AG04449 (cell line): ENCODE results near the gene PTPRG.

Experiments used
- CTCF ChIA-PET: fragments of 350-600 bp; formaldehyde crosslinking; extraction: SDS; loops from one replicate; lab custom pipeline; 2021; ENCODE audit warnings: antibody characterized with exemption; lab: Yijun Ruan, JAX
- POLR2A ChIA-PET: fragments of 400-600, 350-600 bp; formaldehyde crosslinking; extraction: SDS; loops from one replicate; lab custom pipeline; 2020; ENCODE audit warnings: antibody characterized with exemption, inconsistent platforms; lab: Yijun Ruan, JAX
- DNase-seq: peaks from one replicate; pipeline ENCODE4 v3.0.0-alpha.2; 2010; ENCODE audit warnings: low read depth, low spot score
- H3K4me3 ChIP-seq: 2 replicates; pipeline ENCODE4 v1.5.1; 2011; ENCODE audit warnings: low read depth, mild to moderate bottlenecking, control low read depth, low read length
- CTCF ChIP-seq: IDR thresholded peaks from one replicate; pipeline ENCODE4 v1.5.1; 2011; ENCODE audit warnings: mild to moderate bottlenecking, moderate library complexity, low read length, control low read depth, inconsistent platforms; ENCODE audit not compliant: insufficient read depth; ENCODE audit errors: missing control alignments

Gene PTPRG

GRCh38 chr3:61924991-61925390 is 363.6 kb downstream of the PTPRG start:
- ChIA-PET CTCF (interaction anchor here (1.2 kb wide), 1 partner anchor 11 kb away, joined by 7 read pairs; no protein-coding TSS in a partner anchor), POLR2A (no interaction called here)
- H3K4me3 ChIP-seq: no peak overlapping the region
- TF ChIP-seq CTCF: no peak
- DNase-seq: no peak

GRCh38 chr3:61925721-61926120 is 364.4 kb downstream of the PTPRG start:
- no peak overlapping the region for H3K4me3 ChIP-seq
- no peak for TF ChIP-seq CTCF
- CTCF ChIA-PET: no interaction called here
- DNase-seq: no peak
- POLR2A ChIA-PET: no interaction called here

DNA sequence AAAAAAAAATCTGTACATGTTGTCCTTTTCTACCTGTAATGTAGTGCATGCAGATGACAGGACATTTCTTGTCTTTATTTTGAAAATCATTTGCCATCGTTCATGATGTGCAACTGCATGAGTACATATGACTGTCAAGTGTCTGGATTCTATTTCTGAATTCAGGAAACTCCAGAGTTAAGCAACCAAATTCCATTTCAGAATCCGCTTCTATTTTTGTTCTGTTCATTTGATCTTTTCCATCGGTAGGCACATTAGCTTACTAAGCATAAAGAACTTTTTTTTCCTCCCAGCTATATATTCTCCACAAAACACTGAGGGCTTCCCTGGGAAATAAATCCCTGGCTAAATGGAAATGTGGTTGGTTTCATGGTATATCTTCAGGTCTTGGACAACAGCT is 365.6 kb downstream of the PTPRG start:
- POLR2A ChIA-PET: no interaction called here
- TF ChIP-seq CTCF: no peak
- H3K4me3 ChIP-seq: no peak overlapping the region
- CTCF ChIA-PET: interaction anchor here (1.0 to 2.4 kb wide), 2 partner anchors 10 to 262 kb away, joined by 3 to 25 read pairs; no protein-coding TSS in a partner anchor
- peak; percentile 47 for DNase-seq

DNA sequence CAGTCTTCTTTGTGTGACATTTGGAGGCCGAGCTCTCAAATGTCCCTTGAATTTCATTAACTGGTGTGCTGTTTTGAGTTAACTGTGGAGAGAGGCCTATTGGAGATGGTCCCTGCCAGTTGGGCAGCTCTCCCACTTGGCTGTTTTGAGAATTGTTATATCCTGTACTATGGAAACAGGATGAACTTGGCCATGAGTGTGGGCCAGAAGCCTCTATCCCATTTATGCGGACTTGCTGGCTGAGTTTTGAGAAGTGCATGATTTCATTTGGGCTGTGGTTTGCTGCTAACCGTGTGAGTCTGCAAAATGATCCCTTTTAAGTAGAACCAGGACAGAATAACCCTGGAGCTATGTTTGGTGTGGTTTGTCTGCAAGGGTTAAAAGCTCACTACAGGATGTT is 366.0 kb downstream of the PTPRG start:
- DNase-seq: peak; percentile 49
- ChIA-PET CTCF (interaction anchor here (1.0 to 2.4 kb wide), 3 partner anchors 9 to 362 kb away, joined by 3 to 25 read pairs (median 4); no protein-coding TSS in a partner anchor), POLR2A (no interaction called here)
- no peak overlapping the region for H3K4me3 ChIP-seq
- TF ChIP-seq CTCF: no peak

- no peak for DNase-seq
- TF ChIP-seq CTCF: no peak
- ChIA-PET POLR2A (interaction anchor here (0.6 kb wide), 1 partner anchor 297 kb away, joined by 3 read pairs; no protein-coding TSS in a partner anchor), CTCF (interaction anchor here (0.8 to 2.4 kb wide), 4 partner anchors 9 to 363 kb away, joined by 3 to 25 read pairs (median 6); no protein-coding TSS in a partner anchor)
- H3K4me3 ChIP-seq: no peak overlapping the region
Measured at GRCh38 chr3:61928039-61928438, 366.7 kb downstream of the PTPRG start.

- POLR2A ChIA-PET: no interaction called here
- H3K4me3 ChIP-seq: no peak overlapping the region
- TF ChIP-seq CTCF: no peak
- CTCF ChIA-PET: interaction anchor here (1.2 to 2.4 kb wide), 3 partner anchors 8 to 364 kb away, joined by 4 to 25 read pairs (median 7); no protein-coding TSS in a partner anchor
- DNase-seq: no peak
Measured at GRCh38 chr3:61928776-61929314, 367.5 kb downstream of the PTPRG start.
